Activated naive CD8-positive, alpha-beta T cell treated with anti-CD3 and anti-CD28 coated beads for 36 hours (primary cell): ENCODE data around the gene PRDM11. TPM values are rescaled to one million over a fixed set of nuclear protein-coding genes. Genes with fewer than 3 reads are reported as not detected.

Experiments used
- DNase-seq: peaks from one replicate; pipeline ENCODE4 v3.0.0; 2021
- H3K27ac Mint-ChIP-seq: one replicate; pipeline ENCODE4 v1.8.0; 2022; ENCODE audit warnings: mild to moderate bottlenecking, moderate library complexity, mixed read lengths
- H3K27me3 Mint-ChIP-seq: one replicate; pipeline ENCODE4 v1.8.0; 2022; ENCODE audit warnings: mild to moderate bottlenecking, mixed read lengths
- H3K36me3 Mint-ChIP-seq: one replicate; pipeline ENCODE4 v1.8.0; 2021; ENCODE audit warnings: mild to moderate bottlenecking, mixed read lengths
- H3K4me1 Mint-ChIP-seq: one replicate; pipeline ENCODE4 v1.8.0; 2021; ENCODE audit warnings: mixed read lengths
- H3K4me3 Mint-ChIP-seq: one replicate; pipeline ENCODE4 v1.8.0; 2022; ENCODE audit warnings: mild to moderate bottlenecking, moderate library complexity, mixed read lengths
- H3K9me3 Mint-ChIP-seq: one replicate; pipeline ENCODE4 v1.8.0; 2022; ENCODE audit warnings: mixed read lengths
- total RNA-seq, 2 experiments: library from RNA; stranded (reverse); gene quantifications; one replicate each; pipeline ENCODE4 v1.2.3, GENCODE V29; 2021

The PRDM11 gene
- total RNA-seq, 2 experiments from 2014 or later: 4.7 to 4.8 TPM

GRCh38 chr11:45252877-45253276, 106.4 kb downstream of the PRDM11 start:
- no peak for DNase-seq
- no peaks in the 10 kb centered on the region for H3K4me1 Mint-ChIP-seq
- peaks cover 14% of the 10 kb centered on the region for H3K27me3 Mint-ChIP-seq
- H3K4me3 Mint-ChIP-seq: no peak overlapping the region
- no peaks in the 10 kb centered on the region for H3K36me3 Mint-ChIP-seq
- H3K27ac Mint-ChIP-seq: no peak overlapping the region
- H3K9me3 Mint-ChIP-seq: no peaks in the 10 kb centered on the region

GRCh38 chr11:45253640-45254039, 107.2 kb downstream of the PRDM11 start:
- H3K4me1 Mint-ChIP-seq: no peaks in the 10 kb centered on the region
- no peaks in the 10 kb centered on the region for H3K9me3 Mint-ChIP-seq
- no peaks in the 10 kb centered on the region for H3K36me3 Mint-ChIP-seq
- no peak overlapping the region for H3K4me3 Mint-ChIP-seq
- H3K27me3 Mint-ChIP-seq: peaks cover 14% of the 10 kb centered on the region
- no peak for DNase-seq
- no peak overlapping the region for H3K27ac Mint-ChIP-seq

GRCh38 chr11:45254070-45254469, 107.6 kb downstream of the PRDM11 start:
- no peaks in the 10 kb centered on the region for H3K36me3 Mint-ChIP-seq
- DNase-seq: no peak
- no peak overlapping the region for H3K27ac Mint-ChIP-seq
- peaks cover 14% of the 10 kb centered on the region for H3K27me3 Mint-ChIP-seq
- no peaks in the 10 kb centered on the region for H3K9me3 Mint-ChIP-seq
- no peak overlapping the region for H3K4me3 Mint-ChIP-seq
- no peaks in the 10 kb centered on the region for H3K4me1 Mint-ChIP-seq

DNA sequence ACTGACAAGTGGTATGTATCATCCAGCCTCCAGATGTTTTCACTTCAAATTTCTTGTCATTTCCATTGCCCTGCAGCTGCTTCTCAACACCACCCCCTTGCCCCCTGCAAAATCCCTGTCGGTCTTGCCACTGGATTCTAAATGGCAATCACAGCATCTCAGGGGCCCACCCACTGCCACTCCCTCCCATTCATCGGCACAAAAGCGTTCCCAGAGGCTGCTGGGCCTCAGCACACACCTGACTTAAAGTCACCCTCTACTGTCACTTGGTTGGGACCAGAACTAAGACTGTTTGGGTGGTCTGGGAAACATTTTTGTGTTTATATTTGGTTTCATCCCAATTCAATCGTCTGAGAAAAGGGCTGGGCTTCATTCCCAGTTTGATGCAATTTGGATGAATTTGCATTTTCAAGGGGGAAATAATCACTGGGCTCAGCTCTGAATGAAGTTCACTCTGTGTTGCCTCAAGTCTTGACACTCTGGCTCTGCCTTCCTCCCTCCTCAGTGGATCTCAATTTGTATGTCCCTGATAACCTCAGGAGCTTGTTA, 112.6 kb downstream of the PRDM11 start:
- H3K4me3 Mint-ChIP-seq: no peak overlapping the region
- no peaks in the 10 kb centered on the region for H3K36me3 Mint-ChIP-seq
- no peaks in the 10 kb centered on the region for H3K9me3 Mint-ChIP-seq
- H3K4me1 Mint-ChIP-seq: no peaks in the 10 kb centered on the region
- no peak for DNase-seq
- H3K27me3 Mint-ChIP-seq: peaks cover 16% of the 10 kb centered on the region
- H3K27ac Mint-ChIP-seq: no peak overlapping the region

DNA sequence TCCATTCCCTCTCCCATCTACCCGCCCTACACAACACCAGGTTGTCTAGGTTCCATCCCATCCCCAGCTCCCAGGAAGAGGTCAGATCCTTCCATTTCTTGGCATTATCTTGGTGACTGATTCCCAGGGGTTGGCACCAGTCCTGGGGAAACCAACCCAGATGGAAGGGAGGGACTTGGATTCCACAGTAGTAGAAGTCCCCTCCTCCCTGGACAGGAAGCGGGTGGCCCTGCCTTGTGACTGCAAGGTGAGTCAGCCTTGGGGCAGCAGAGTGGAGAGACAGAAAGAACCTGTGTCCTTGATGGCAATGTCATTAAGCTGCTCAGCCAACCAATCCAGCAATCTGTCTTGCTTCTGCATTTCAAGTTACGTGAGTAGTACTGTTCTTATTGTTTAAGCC, 113.2 kb downstream of the PRDM11 start:
- Mint-ChIP-seq H3K4me1 (no peaks in the 10 kb centered on the region), H3K36me3 (no peaks in the 10 kb centered on the region), H3K4me3 (no peak overlapping the region), H3K27ac (no peak overlapping the region), H3K9me3 (no peaks in the 10 kb centered on the region), H3K27me3 (peaks cover 21% of the 10 kb centered on the region)
- no peak for DNase-seq

DNA sequence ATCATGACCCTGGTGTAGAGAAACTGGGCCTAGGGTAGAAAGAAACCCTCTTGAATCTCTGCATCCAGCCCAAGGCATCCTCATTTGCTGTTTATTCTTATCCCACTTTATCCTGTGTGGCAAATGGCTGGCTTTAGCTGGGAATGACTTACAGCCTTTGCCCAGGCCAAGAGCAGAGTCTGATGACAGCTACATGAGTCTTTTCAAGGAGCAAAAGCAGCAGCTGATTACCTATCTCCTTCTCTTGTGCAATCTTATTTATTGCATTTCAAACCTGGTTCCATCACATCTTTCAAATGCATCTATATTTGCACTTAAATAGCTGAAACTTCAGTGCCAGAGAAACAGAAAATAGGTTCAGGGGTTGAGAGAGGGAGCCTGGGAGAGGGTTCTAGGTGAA, 113.6 kb downstream of the PRDM11 start:
- H3K9me3 Mint-ChIP-seq: no peaks in the 10 kb centered on the region
- H3K27me3 Mint-ChIP-seq: peaks cover 25% of the 10 kb centered on the region
- H3K27ac Mint-ChIP-seq: no peak overlapping the region

DNA sequence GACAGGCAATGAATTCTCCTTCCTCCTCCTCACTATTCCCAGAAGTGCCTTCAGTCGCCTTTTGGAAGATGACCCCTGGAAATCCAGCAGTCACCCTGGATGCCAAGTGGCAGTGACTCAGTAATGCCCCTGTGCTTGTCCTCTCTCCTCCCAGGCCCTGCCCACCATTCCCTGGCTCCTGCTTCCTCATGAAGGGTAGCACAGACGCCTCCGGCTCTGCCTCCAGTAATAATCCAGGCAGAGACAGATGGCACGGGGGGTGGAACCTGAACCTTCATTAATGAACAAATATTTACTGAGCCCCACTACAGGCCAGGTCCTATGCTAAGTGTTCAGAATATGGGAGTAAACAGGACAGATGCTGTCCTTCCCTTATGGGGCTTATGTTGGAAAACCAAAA, 116.5 kb downstream of the PRDM11 start:
- Mint-ChIP-seq H3K4me3 (no peak overlapping the region), H3K27ac (no peak overlapping the region), H3K36me3 (no peaks in the 10 kb centered on the region), H3K27me3 (peaks cover 35% of the 10 kb centered on the region), H3K9me3 (no peaks in the 10 kb centered on the region), H3K4me1 (no peaks in the 10 kb centered on the region)
- DNase-seq: no peak

More for the DNA sequence above, 113.6 kb downstream of the PRDM11 start:
- Mint-ChIP-seq H3K4me1 (no peaks in the 10 kb centered on the region), H3K36me3 (no peaks in the 10 kb centered on the region), H3K4me3 (no peak overlapping the region)
- no peak for DNase-seq

GRCh38 chr11:45263773-45264172, 117.3 kb downstream of the PRDM11 start:
- Mint-ChIP-seq H3K4me3 (no peak overlapping the region), H3K36me3 (no peaks in the 10 kb centered on the region), H3K4me1 (no peaks in the 10 kb centered on the region), H3K27ac (no peak overlapping the region), H3K9me3 (no peaks in the 10 kb centered on the region), H3K27me3 (peaks cover 39% of the 10 kb centered on the region)
- no peak for DNase-seq

DNA sequence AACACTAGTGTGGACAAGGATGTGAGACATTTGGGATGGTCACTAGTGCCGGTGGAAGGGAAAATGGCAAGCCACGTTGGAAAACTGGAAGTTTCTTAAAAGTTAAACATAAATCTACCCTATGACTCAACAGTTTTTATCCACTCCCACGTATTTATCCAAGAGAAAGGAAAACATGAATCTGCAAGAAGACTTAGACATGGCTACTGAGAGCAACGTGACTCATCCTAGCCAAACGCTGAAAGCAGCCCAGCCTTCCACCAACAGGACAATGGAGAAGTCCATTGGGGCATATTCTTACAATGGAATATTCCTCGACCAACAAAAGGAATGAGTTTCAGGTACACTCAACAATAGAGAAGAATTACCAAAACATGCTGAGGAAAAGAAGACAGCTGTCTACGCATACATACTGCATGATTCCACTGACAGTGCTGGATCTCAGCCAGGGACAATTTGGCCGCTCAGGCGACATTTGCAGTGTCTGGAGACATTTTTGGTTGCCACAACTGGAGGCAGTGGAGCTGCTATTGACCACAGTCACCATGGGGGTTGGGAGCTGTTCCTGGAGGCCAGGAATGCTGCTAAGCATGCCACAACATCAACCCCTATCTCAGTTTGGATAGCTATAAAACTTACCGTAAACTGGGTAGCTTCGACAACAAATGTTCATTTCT, 118.5 kb downstream of the PRDM11 start:
- H3K4me3 Mint-ChIP-seq: no peak overlapping the region
- H3K4me1 Mint-ChIP-seq: no peaks in the 10 kb centered on the region
- peaks cover 45% of the 10 kb centered on the region for H3K27me3 Mint-ChIP-seq
- no peak for DNase-seq
- H3K27ac Mint-ChIP-seq: no peak overlapping the region
- no peaks in the 10 kb centered on the region for H3K9me3 Mint-ChIP-seq
- H3K36me3 Mint-ChIP-seq: no peaks in the 10 kb centered on the region

- no peak overlapping the region for H3K4me3 Mint-ChIP-seq
- no peaks in the 10 kb centered on the region for H3K9me3 Mint-ChIP-seq
- H3K27me3 Mint-ChIP-seq: peaks cover 49% of the 10 kb centered on the region
- H3K36me3 Mint-ChIP-seq: no peaks in the 10 kb centered on the region
- H3K27ac Mint-ChIP-seq: no peak overlapping the region
- no peaks in the 10 kb centered on the region for H3K4me1 Mint-ChIP-seq
- DNase-seq: no peak
Measured at GRCh38 chr11:45265969-45266675, 119.7 kb downstream of the PRDM11 start.

DNA sequence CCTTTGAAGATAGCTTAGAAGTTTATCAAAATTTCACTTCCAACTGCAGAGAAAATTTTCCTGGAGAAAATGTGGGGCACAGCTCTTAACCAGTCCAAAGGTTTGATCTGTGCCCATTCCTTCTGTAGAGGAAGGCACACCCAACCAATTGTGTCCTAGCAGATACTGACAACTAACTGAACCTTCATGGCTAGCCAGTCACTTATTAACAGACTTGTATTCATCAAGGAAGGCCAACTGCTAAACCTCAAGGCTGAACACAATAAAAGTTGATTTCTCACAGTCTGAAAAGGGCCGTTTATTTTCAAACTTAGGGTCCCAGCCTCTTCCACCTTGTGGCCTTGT, 120.2 kb downstream of the PRDM11 start:
- no peaks in the 10 kb centered on the region for H3K36me3 Mint-ChIP-seq

DNA sequence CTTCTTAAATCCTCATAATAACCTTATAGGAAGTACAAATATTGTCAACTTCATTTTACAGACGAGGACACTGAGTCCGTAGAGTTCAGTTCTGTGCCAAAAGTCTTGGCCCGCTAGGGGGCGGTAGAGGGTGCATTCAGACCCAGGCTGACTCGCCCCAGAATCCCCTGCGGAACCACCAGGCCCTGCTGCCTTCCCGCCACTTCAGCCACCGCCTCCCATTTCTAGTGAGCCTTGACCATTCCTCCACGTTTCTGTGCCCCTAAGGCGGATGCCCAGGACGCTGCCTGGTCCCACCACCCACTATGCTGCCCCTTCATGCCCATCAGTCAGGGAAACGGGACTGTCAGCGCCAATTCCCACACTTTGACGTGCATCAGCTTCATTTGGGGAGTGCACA, 120.6 kb downstream of the PRDM11 start:
- peaks cover 55% of the 10 kb centered on the region for H3K27me3 Mint-ChIP-seq

More for the DNA sequence above, 120.2 kb downstream of the PRDM11 start:
- Mint-ChIP-seq H3K27ac (no peak overlapping the region), H3K9me3 (no peaks in the 10 kb centered on the region), H3K4me3 (no peak overlapping the region), H3K4me1 (no peaks in the 10 kb centered on the region), H3K27me3 (peaks cover 52% of the 10 kb centered on the region)
- DNase-seq: no peak

DNA sequence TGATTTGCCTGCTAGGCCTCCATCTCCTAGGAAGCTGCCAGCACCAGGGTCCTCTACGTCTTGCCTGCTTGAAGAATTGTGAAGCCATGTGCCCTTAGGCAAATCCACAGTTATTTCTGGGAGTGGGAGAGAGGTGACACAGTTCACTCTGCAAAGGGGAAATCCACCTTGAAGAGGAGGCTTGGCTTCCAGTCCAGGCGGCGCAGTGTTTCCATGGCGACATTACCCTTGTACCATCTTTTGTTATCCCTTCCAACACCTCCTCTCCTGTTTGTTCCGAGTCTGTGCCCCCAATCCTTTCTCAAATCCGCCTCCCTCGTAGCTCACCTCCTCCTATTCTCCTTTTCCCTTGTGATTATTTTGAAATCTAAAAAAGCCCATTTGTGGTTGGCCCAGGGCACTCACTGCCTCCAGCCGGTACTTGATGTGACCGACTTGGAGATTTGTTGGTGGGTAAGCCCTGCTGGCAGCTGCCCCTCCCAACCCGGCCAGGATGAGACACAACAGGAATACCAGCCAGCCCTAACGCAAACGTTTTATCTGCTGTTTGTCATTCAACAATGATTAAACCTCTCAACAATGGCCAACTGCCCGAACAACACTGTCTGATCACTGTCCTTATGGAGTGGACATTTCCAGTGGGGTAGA, 121.3 kb downstream of the PRDM11 start:
- Mint-ChIP-seq H3K4me3 (no peak overlapping the region), H3K27me3 (peaks cover 58% of the 10 kb centered on the region), H3K36me3 (no peaks in the 10 kb centered on the region), H3K27ac (no peak overlapping the region), H3K9me3 (no peaks in the 10 kb centered on the region), H3K4me1 (no peaks in the 10 kb centered on the region)
- no peak for DNase-seq

More for the DNA sequence above, 120.6 kb downstream of the PRDM11 start:
- peak; percentile 22 for DNase-seq
- H3K4me1 Mint-ChIP-seq: no peaks in the 10 kb centered on the region
- no peaks in the 10 kb centered on the region for H3K9me3 Mint-ChIP-seq
- no peak overlapping the region for H3K4me3 Mint-ChIP-seq
- H3K27ac Mint-ChIP-seq: no peak overlapping the region
- no peaks in the 10 kb centered on the region for H3K36me3 Mint-ChIP-seq

DNA sequence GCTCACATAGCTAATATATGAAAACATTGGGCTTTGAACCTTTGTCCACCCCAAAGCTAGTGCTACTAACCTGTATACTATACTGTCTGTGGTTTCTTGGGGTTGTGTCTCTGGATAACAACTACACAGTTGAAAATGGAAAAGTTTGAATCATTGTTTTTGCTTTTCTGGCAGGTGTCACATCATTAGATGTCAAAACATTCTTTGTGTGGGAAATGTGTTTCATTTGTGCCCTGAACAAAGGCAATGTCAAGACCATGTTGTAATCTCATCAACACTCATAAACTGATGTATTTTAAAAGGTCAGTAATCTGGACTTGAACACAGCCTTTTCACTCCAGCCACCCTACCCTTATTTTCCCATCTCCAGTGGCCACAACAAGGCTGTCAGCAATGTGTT, 123.2 kb downstream of the PRDM11 start:
- H3K27me3 Mint-ChIP-seq: peaks cover 57% of the 10 kb centered on the region
- no peaks in the 10 kb centered on the region for H3K9me3 Mint-ChIP-seq
- no peak for DNase-seq
- H3K4me1 Mint-ChIP-seq: no peaks in the 10 kb centered on the region
- H3K36me3 Mint-ChIP-seq: no peaks in the 10 kb centered on the region
- H3K27ac Mint-ChIP-seq: no peak overlapping the region
- H3K4me3 Mint-ChIP-seq: no peak overlapping the region

DNA sequence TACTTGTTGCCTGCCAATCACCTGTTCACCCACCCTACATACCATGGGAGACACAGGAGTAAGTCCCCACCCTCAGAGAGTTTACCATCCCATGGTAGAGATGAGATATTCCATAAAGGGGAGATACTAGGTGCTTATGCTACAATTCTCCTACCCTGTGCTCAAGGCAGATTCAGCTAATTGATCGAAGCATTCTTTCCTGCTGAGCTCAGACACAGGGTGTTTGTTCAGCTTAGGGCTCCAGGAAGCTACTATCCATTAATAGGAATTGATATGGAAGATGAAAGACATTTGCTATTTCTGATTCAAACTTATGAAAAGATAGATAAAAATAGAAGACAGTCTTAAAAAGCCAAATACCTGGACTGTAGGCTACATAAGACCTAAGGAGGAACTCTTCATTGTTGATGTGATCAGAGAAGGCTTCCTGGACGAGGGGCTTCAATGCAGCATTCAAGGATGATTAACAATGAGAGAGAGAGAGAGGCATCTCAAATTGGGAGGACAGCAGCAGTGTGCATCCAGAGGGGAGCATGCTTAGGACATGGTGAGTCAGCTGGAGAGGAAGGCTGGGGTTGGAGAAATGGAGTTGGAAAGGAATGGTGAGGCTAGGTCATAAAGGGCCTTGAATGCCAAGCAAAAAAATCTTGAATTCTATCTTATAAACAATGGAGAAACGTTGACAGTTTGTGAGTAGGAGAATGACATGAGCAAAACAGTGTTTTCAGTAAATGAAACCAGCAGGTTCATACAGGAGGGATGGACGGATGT, 124.7 kb downstream of the PRDM11 start:
- DNase-seq: no peak
- Mint-ChIP-seq H3K9me3 (no peaks in the 10 kb centered on the region), H3K27me3 (peaks cover 66% of the 10 kb centered on the region), H3K4me3 (no peak overlapping the region), H3K36me3 (no peaks in the 10 kb centered on the region), H3K4me1 (no peaks in the 10 kb centered on the region), H3K27ac (no peak overlapping the region)
